Tibial artery (tissue), 4 donors: ENCODE results near the gene FBRSL1.

Experiments
- DNase-seq, 2 donors: peaks; one replicate each; pipeline ENCODE4 v3.0.0-alpha.2; 2019
- H3K27ac ChIP-seq, 2 donors: fragments of 200-600 bp; sonication (generic) in 1 of 2; 1 replicate in 1 of 2; 2 replicates in 1 of 2; pipeline ENCODE4 v1.5.1; 2018 to 2019; ENCODE audit warnings: mild to moderate bottlenecking in 1 of 2
- H3K27me3 ChIP-seq, 2 donors: fragments of 200-600 bp; sonication (generic) in 1 of 2; one replicate each; pipeline versions ENCODE4 v1.5.1 to v1.6.0; 2016 to 2019
- H3K36me3 ChIP-seq, 3 donors: fragments of 200-600 bp; sonication (generic) in 2 of 3; one replicate each; pipeline ENCODE4 v1.5.1; 2016 to 2019; ENCODE audit warnings: mild to moderate bottlenecking in 2 of 3
- H3K4me1 ChIP-seq, 4 donors: fragments of 200-600 bp; sonication (generic) in 2 of 4; 1 replicate in 3 of 4; 2 replicates in 1 of 4; pipeline ENCODE4 v1.5.1; 2016 to 2019
- H3K4me3 ChIP-seq, 2 donors: fragments of 200-600 bp; sonication (generic) in 1 of 2; 1 replicate in 1 of 2; 2 replicates in 1 of 2; pipeline ENCODE4 v1.5.1; 2018 to 2019; ENCODE audit warnings: mild to moderate bottlenecking in 2 of 2
- H3K9me3 ChIP-seq, 3 donors: fragments of 200-600 bp; sonication (generic) in 1 of 3; one replicate each; pipeline ENCODE4 v1.5.1; 2016 to 2019
- intact Hi-C: fragments of 100-400 bp; cut with DNase I; formaldehyde crosslinking; loops from one replicate; pipeline ENCODE4 v1.15.0; 2023; ENCODE audit warnings: low total_unique reads
- TF ChIP-seq, protein P1 (sequence below), 2 experiments: fragments of 200-600 bp in 1 of 2; fragments of 450-650 bp in 1 of 2; IDR thresholded peaks; one replicate each; pipeline ENCODE4 v1.5.1; 2017 to 2019; ENCODE audit warnings: antibody characterized with exemption in 2 of 2, mild to moderate bottlenecking in 1 of 2, moderate library complexity in 1 of 2

FBRSL1 gene

DNA sequence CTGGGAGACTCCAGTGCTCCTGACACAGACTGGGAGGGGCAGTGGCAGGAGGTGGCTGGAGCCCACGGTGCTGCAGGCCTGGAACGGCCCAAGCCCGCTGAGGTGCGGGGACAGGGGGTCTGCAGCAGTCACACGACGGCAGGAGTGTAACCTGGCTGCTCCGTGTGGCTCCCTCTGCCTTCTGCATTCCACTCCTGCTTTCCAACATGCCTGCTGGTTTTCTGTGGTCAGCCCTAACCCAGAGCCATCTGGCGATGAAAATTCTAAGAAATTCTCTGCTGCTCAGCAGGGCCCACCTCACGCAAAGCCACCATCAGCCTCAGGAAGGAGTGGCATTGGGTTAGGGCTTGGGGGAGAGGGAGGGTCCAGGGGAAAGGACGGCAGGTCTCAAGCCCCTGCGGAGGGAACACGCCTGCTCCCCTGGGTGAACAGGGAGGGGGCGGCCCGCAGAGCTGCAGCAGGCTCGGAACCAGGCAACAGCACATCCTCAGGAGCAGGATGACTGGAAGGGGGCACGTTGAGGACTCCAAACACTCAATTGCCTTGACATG, 5.0 kb upstream of the FBRSL1 start:
- no peak for DNase-seq

DNA sequence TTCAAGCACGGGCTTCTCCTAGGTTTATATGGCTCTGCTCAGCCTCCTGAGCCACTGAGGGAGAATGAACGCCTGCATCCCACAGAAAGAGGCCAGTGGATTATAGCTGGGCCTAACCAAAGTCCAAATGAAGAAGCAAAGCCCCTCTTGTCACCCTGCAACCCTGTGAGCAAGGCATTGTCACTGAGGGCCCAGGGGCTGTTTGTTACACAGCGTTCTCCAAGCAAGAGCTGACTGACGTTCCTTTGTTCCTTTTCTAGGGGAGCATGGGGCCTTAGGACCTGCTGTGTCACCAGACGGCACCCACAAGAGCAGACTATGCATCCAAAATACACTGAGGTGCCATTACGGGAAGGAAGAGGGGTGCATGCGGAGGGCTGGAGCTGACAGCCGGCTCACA, 4.3 kb upstream of the FBRSL1 start:
- Histone ChIP-seq H3K36me3 (no peaks in the 10 kb centered on the region), H3K4me1 (peaks cover 0 to 12% (median 6%) of the 10 kb centered on the region in 4 donors), H3K27ac (no peak overlapping the region), H3K27me3 (peaks cover 0 to 26% of the 10 kb centered on the region in 2 donors), H3K4me3 (no peak overlapping the region), H3K9me3 (no peaks in the 10 kb centered on the region)
- no peak for DNase-seq
- intact Hi-C loops: loop anchor here (5.0 kb wide), 1 partner anchor 403 kb away; no protein-coding TSS in a partner anchor
- TF ChIP-seq, protein P1, sequence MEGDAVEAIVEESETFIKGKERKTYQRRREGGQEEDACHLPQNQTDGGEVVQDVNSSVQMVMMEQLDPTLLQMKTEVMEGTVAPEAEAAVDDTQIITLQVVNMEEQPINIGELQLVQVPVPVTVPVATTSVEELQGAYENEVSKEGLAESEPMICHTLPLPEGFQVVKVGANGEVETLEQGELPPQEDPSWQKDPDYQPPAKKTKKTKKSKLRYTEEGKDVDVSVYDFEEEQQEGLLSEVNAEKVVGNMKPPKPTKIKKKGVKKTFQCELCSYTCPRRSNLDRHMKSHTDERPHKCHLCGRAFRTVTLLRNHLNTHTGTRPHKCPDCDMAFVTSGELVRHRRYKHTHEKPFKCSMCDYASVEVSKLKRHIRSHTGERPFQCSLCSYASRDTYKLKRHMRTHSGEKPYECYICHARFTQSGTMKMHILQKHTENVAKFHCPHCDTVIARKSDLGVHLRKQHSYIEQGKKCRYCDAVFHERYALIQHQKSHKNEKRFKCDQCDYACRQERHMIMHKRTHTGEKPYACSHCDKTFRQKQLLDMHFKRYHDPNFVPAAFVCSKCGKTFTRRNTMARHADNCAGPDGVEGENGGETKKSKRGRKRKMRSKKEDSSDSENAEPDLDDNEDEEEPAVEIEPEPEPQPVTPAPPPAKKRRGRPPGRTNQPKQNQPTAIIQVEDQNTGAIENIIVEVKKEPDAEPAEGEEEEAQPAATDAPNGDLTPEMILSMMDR (IDR thresholded peaks at IDR 0.05): no peak

More for the DNA sequence above, 5.0 kb upstream of the FBRSL1 start:
- H3K9me3 ChIP-seq: no peaks in the 10 kb centered on the region
- no peak overlapping the region for H3K27ac ChIP-seq
- intact Hi-C loops: loop anchor here (5.0 kb wide), 1 partner anchor 403 kb away; no protein-coding TSS in a partner anchor
- H3K27me3 ChIP-seq: peaks cover 0 to 32% of the 10 kb centered on the region in 2 donors
- no peak overlapping the region for H3K4me3 ChIP-seq
- H3K4me1 ChIP-seq: peaks cover 0 to 12% (median 6%) of the 10 kb centered on the region in 4 donors
- TF ChIP-seq, protein P1 (IDR thresholded peaks at IDR 0.05): no peak
- no peaks in the 10 kb centered on the region for H3K36me3 ChIP-seq

DNA sequence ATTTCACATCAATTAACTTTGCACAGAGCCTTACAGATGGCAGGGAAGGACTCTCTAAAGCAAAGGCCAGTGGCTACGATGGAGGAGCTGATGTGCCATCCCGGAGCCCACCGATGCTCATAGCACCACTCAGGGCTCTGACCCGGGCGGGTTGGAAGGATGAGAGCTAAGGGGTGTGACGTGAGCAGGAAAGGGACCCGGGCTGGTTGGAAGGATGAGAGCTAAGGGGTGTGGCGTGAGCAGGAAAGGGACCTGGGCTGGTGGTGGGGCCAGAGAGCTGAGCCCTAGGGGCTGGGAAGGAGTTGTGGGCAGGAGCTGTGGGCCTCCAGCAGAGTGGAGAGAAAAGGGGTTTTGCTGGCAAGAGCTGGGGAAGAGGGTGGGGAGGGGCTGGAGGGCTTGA, 3.8 kb upstream of the FBRSL1 start:
- no peak for DNase-seq
- no peak overlapping the region for H3K27ac ChIP-seq
- no peaks in the 10 kb centered on the region for H3K36me3 ChIP-seq
- TF ChIP-seq, protein P1 (IDR thresholded peaks at IDR 0.05): no peak
- intact Hi-C loops: loop anchor here (5.0 kb wide), 1 partner anchor 404 kb away; no protein-coding TSS in a partner anchor
- H3K4me3 ChIP-seq: no peak overlapping the region
- no peaks in the 10 kb centered on the region for H3K9me3 ChIP-seq
- peaks cover 0 to 21% of the 10 kb centered on the region in 2 donors for H3K27me3 ChIP-seq
- peaks cover 0 to 17% (median 10%) of the 10 kb centered on the region in 4 donors for H3K4me1 ChIP-seq

DNA sequence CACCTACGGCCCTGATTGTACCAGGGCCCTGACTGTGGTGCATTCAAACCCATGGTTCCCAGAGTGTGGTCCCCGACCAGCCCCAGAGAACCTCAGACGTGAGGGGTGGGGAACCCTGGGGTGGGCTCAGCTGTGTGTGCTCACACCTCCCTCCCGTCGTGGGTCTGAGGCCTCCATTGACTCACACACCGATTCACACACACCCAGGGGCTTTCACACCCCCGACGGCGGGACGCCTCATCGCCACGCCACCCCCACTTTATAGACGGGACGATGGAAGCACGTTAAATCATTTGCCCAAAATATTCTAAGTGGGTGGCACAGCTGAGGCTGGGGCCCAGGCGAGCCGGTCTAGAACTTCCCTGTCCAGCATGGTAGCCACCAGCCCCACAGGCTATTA, 3.4 kb upstream of the FBRSL1 start:
- Histone ChIP-seq H3K4me3 (no peak overlapping the region), H3K9me3 (no peaks in the 10 kb centered on the region), H3K27me3 (peaks cover 0 to 17% of the 10 kb centered on the region in 2 donors), H3K36me3 (no peaks in the 10 kb centered on the region), H3K27ac (no peak overlapping the region), H3K4me1 (peaks cover 0 to 22% (median 14%) of the 10 kb centered on the region in 4 donors)
- intact Hi-C loops: loop anchor here (5.0 kb wide), 1 partner anchor 404 kb away; no protein-coding TSS in a partner anchor
- TF ChIP-seq, protein P1 (IDR thresholded peaks at IDR 0.05): no peak
- no peak for DNase-seq

DNA sequence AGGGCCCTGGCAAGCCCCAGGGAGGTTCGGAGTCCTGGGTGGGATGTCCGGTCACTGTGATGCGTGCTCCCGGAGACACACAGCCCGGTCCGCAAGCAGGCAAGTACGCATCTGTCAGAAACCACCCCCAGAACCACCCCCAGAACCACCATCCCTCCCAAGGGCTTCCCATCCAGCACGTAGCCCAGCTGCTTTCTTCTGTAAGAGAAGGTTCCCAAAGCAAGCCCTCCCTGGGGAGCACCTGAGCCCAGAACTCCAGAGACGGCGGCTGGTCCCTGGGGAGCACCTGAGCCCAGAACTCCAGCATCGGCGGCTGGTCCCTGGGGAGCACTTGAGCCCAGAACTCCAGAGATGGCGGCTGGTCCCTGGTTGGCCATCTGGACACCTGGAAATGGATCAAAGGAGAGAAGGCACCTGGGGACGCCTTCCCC, 2.6 kb upstream of the FBRSL1 start:
- Histone ChIP-seq H3K27me3 (peaks cover 0 to 10% of the 10 kb centered on the region in 2 donors), H3K36me3 (no peaks in the 10 kb centered on the region), H3K4me3 (no peak overlapping the region), H3K4me1 (peaks cover 0 to 29% (median 21%) of the 10 kb centered on the region in 4 donors), H3K9me3 (no peaks in the 10 kb centered on the region), H3K27ac (no peak overlapping the region)
- TF ChIP-seq, protein P1 (IDR thresholded peaks at IDR 0.05): no peak
- intact Hi-C loops: loop anchor here (5.0 kb wide), 1 partner anchor 405 kb away; no protein-coding TSS in a partner anchor
- DNase-seq: no peak
